Neural progenitor cell (in vitro differentiated cells): Measurements from ENCODE around the gene TRIM69. TPM values are rescaled to one million over a fixed set of nuclear protein-coding genes. Genes with fewer than 3 reads are reported as not detected.

ENCODE experiments used
- DNase-seq: peaks from one replicate; pipeline ENCODE4 v3.0.0-alpha.2; 2016; ENCODE audit warnings: low spot score
- H2AFZ ChIP-seq: fragments of 200-600 bp; sonication (generic); replicated peaks from 2 replicates; pipeline ENCODE4 v1.6.1; 2016; ENCODE audit warnings: antibody characterized with exemption
- H3F3A ChIP-seq: fragments of 200-600 bp; sonication (generic); 2 replicates; pipeline ENCODE4 v1.6.1; 2016; ENCODE audit warnings: antibody characterized with exemption, low read depth
- H3K27ac ChIP-seq: fragments of 200-600 bp; sonication (generic); 2 replicates; pipeline ENCODE4 v1.5.1; 2016; ENCODE audit warnings: mild to moderate bottlenecking
- H3K27me3 ChIP-seq: fragments of 200-600 bp; sonication (generic); 2 replicates; pipeline ENCODE4 v1.6.1; 2016; ENCODE audit warnings: mild to moderate bottlenecking, moderate library complexity
- H3K36me3 ChIP-seq: fragments of 200-600 bp; sonication (generic); 2 replicates; pipeline ENCODE4 v1.5.1; 2016
- H3K4me1 ChIP-seq: fragments of 200-600 bp; sonication (generic); 2 replicates; pipeline ENCODE4 v1.6.1; 2016; ENCODE audit warnings: mixed run types
- H3K4me2 ChIP-seq: fragments of 200-600 bp; sonication (generic); 2 replicates; pipeline ENCODE4 v1.6.1; 2016
- H3K4me3 ChIP-seq: fragments of 200-600 bp; sonication (generic); 2 replicates; pipeline ENCODE4 v1.5.1; 2016
- H3K79me2 ChIP-seq: fragments of 200-600 bp; sonication (generic); 2 replicates; pipeline ENCODE4 v1.6.1; 2016; ENCODE audit warnings: low read depth
- H3K9ac ChIP-seq: fragments of 200-600 bp; sonication (generic); 2 replicates; pipeline ENCODE4 v1.6.1; 2016
- H3K9me3 ChIP-seq: fragments of 200-600 bp; sonication (generic); 2 replicates; pipeline ENCODE4 v1.5.1; 2016; ENCODE audit warnings: low read depth
- H4K20me1 ChIP-seq: fragments of 200-600 bp; sonication (generic); 2 replicates; pipeline ENCODE4 v1.6.1; 2016; ENCODE audit warnings: low read depth
- H3K27ac Mint-ChIP-seq: 3 replicates; pipeline ENCODE4 v1.8.0; 2021; ENCODE audit warnings: mixed read lengths
- H3K27me3 Mint-ChIP-seq: 2 replicates; pipeline ENCODE4 v1.8.0; 2022; ENCODE audit warnings: low read depth, mild to moderate bottlenecking, inconsistent platforms, moderate library complexity, mixed read lengths; ENCODE audit not compliant: insufficient read depth
- H3K36me3 Mint-ChIP-seq: 3 replicates; pipeline ENCODE4 v1.8.0; 2021; ENCODE audit warnings: mixed read lengths
- H3K4me1 Mint-ChIP-seq: 3 replicates; pipeline ENCODE4 v1.8.0; 2021; ENCODE audit warnings: mixed read lengths
- H3K4me3 Mint-ChIP-seq: 3 replicates; pipeline ENCODE4 v1.8.0; 2021; ENCODE audit warnings: mild to moderate bottlenecking, moderate library complexity, mixed read lengths
- H3K9me3 Mint-ChIP-seq: 3 replicates; pipeline ENCODE4 v1.8.0; 2020; ENCODE audit warnings: mixed read lengths
- CTCF ChIP-seq: fragments of 200-600 bp; sonication (generic); IDR thresholded peaks from 2 replicates; pipeline ENCODE4 v1.5.1; 2017; ENCODE audit warnings: antibody characterized with exemption, mild to moderate bottlenecking
- EZH2 ChIP-seq: fragments of 200-600 bp; sonication (generic); IDR thresholded peaks from 2 replicates; pipeline ENCODE4 v1.6.1; 2017; ENCODE audit warnings: antibody characterized with exemption, mild to moderate bottlenecking, moderate library complexity
- EZH2phosphoT487 ChIP-seq: fragments of 200-600 bp; sonication (generic); IDR thresholded peaks from 2 replicates; pipeline ENCODE4 v1.6.1; 2017; ENCODE audit warnings: antibody characterized with exemption
- total RNA-seq: library from RNA; depleted of rRNA; stranded (reverse); fragments of >200 nt; gene quantifications from 2 replicates; pipeline ENCODE4 v1.2.3, GENCODE V29; 2015; ENCODE audit warnings: low replicate concordance

Gene TRIM69
- total RNA-seq, 1 donor from 2014 or later, result 0.51 TPM

- no peaks in the 10 kb centered on the region for H3K36me3 Mint-ChIP-seq
- Histone ChIP-seq H3K27me3 (no peaks in the 10 kb centered on the region), H3K36me3 (no peaks in the 10 kb centered on the region), H3K9me3 (no peaks in the 10 kb centered on the region), H3K4me2 (no peak overlapping the region), H3K4me1 (no peaks in the 10 kb centered on the region), H3K79me2 (no peaks in the 10 kb centered on the region), H2AFZ (no peak overlapping the region), H3K27ac (no peak overlapping the region), H4K20me1 (no peaks in the 10 kb centered on the region), H3K9ac (no peak overlapping the region), H3K4me3 (no peak overlapping the region), H3F3A (no peaks in the 10 kb centered on the region)
- no peak for DNase-seq
- H3K27me3 Mint-ChIP-seq, result no peaks in the 10 kb centered on the region
- no peak overlapping the region for H3K4me3 Mint-ChIP-seq
- no peaks in the 10 kb centered on the region for H3K4me1 Mint-ChIP-seq
- TF ChIP-seq EZH2phosphoT487, result no peak
- TF ChIP-seq CTCF, result no peak
- no peak for TF ChIP-seq EZH2
- H3K27ac Mint-ChIP-seq, result no peak overlapping the region
- H3K9me3 Mint-ChIP-seq, result no peaks in the 10 kb centered on the region
Observed at GRCh38 chr15:44794072-44794471, 57.7 kb downstream of the TRIM69 start.

- no peaks in the 10 kb centered on the region for H3K4me1 ChIP-seq
- TF ChIP-seq EZH2, result no peak
- TF ChIP-seq CTCF, result no peak
- no peak for TF ChIP-seq EZH2phosphoT487
- H3K4me3 Mint-ChIP-seq, result no peak overlapping the region
- no peak for DNase-seq
- no peak overlapping the region for H2AFZ ChIP-seq
- no peaks in the 10 kb centered on the region for H3K36me3 Mint-ChIP-seq
- H4K20me1 ChIP-seq, result no peaks in the 10 kb centered on the region
- no peak overlapping the region for H3K4me2 ChIP-seq
- no peaks in the 10 kb centered on the region for H3K9me3 Mint-ChIP-seq
- H3K9me3 ChIP-seq, result no peaks in the 10 kb centered on the region
- H3K27ac ChIP-seq, result no peak overlapping the region
- H3K9ac ChIP-seq, result no peak overlapping the region
- H3K27me3 Mint-ChIP-seq, result peaks cover 2% of the 10 kb centered on the region
- H3K4me3 ChIP-seq, result no peak overlapping the region
- no peak overlapping the region for H3K27ac Mint-ChIP-seq
- H3K27me3 ChIP-seq, result no peaks in the 10 kb centered on the region
- no peaks in the 10 kb centered on the region for H3F3A ChIP-seq
- H3K4me1 Mint-ChIP-seq, result no peaks in the 10 kb centered on the region
- H3K79me2 ChIP-seq, result no peaks in the 10 kb centered on the region
- no peaks in the 10 kb centered on the region for H3K36me3 ChIP-seq
Observed at GRCh38 chr15:44796508-44796907, 60.2 kb downstream of the TRIM69 start.

GRCh38 chr15:44798826-44799225, 62.5 kb downstream of the TRIM69 start:
- Histone ChIP-seq H3K27ac (no peak overlapping the region), H3K79me2 (no peaks in the 10 kb centered on the region), H3K36me3 (no peaks in the 10 kb centered on the region), H3F3A (no peaks in the 10 kb centered on the region), H3K4me1 (no peaks in the 10 kb centered on the region), H3K9me3 (no peaks in the 10 kb centered on the region), H3K27me3 (no peaks in the 10 kb centered on the region), H3K4me3 (no peak overlapping the region), H3K4me2 (no peak overlapping the region), H3K9ac (no peak overlapping the region), H4K20me1 (no peaks in the 10 kb centered on the region), H2AFZ (no peak overlapping the region)
- TF ChIP-seq EZH2 (no peak), CTCF (peak; percentile 36)
- Mint-ChIP-seq H3K9me3 (no peaks in the 10 kb centered on the region), H3K27ac (no peak overlapping the region), H3K36me3 (no peaks in the 10 kb centered on the region), H3K4me3 (no peak overlapping the region), H3K4me1 (no peaks in the 10 kb centered on the region), H3K27me3 (peaks cover 2% of the 10 kb centered on the region)
- peak; percentile 22 for DNase-seq

- no peaks in the 10 kb centered on the region for H3F3A ChIP-seq
- Mint-ChIP-seq H3K9me3 (no peaks in the 10 kb centered on the region), H3K36me3 (no peaks in the 10 kb centered on the region), H3K27ac (no peak overlapping the region), H3K4me1 (no peaks in the 10 kb centered on the region), H3K27me3 (peaks cover 4% of the 10 kb centered on the region), H3K4me3 (no peak overlapping the region)
- no peak overlapping the region for H3K9ac ChIP-seq
- H4K20me1 ChIP-seq, result no peaks in the 10 kb centered on the region
- H3K27me3 ChIP-seq, result no peaks in the 10 kb centered on the region
- no peaks in the 10 kb centered on the region for H3K9me3 ChIP-seq
- H2AFZ ChIP-seq, result no peak overlapping the region
- H3K27ac ChIP-seq, result no peak overlapping the region
- DNase-seq, result no peak
- TF ChIP-seq EZH2 (no peak), EZH2phosphoT487 (no peak)
- H3K36me3 ChIP-seq, result no peaks in the 10 kb centered on the region
- no peaks in the 10 kb centered on the region for H3K79me2 ChIP-seq
- no peak overlapping the region for H3K4me2 ChIP-seq
- no peak overlapping the region for H3K4me3 ChIP-seq
- H3K4me1 ChIP-seq, result no peaks in the 10 kb centered on the region
Observed at GRCh38 chr15:44801364-44801763, 65.0 kb downstream of the TRIM69 start.
